Natural killer cell (primary cell): ENCODE measurements around the gene BAZ2A. TPM values are rescaled to one million over a fixed set of nuclear protein-coding genes. Genes with fewer than 3 reads are reported as not detected.
"Not testable (repeated sequence)": the region's sequence is repeated elsewhere in the genome, so short reads cannot be mapped to it uniquely, and the experiment has no call there.

Experiments used
- ATAC-seq, 3 donors: fragments of 150-1000 bp in 2 of 3; fragments of 200-7000 bp in 1 of 3; cut with Tn5 transposase; 1 replicate in 1 of 3; 2 replicates in 2 of 3; pipeline ENCODE4 v1.10.0; 2021; ENCODE audit warnings: mild to moderate bottlenecking in 2 of 3, moderate library complexity in 2 of 3
- DNase-seq, 2 donors: peaks; one replicate each; pipeline versions ENCODE4 v3.0.0 to v3.0.0-alpha.2; 2013 to 2021; ENCODE audit warnings: mixed read lengths in 1 of 2
- H3K27ac ChIP-seq: one replicate; pipeline ENCODE4 v1.5.1; 2013; ENCODE audit warnings: mild to moderate bottlenecking, low read length
- H3K27me3 ChIP-seq: one replicate; pipeline ENCODE4 v1.6.1; 2013; ENCODE audit warnings: low read length; ENCODE audit not compliant: control insufficient read depth, insufficient read depth
- H3K36me3 ChIP-seq: one replicate; pipeline ENCODE4 v1.6.1; 2013; ENCODE audit warnings: low read length; ENCODE audit not compliant: control insufficient read depth, insufficient read depth
- H3K4me1 ChIP-seq: one replicate; pipeline ENCODE4 v1.6.1; 2013; ENCODE audit warnings: low read length; ENCODE audit not compliant: control insufficient read depth, insufficient read depth
- H3K4me3 ChIP-seq: one replicate; pipeline ENCODE4 v1.5.1; 2013; ENCODE audit warnings: low read length
- H3K9me3 ChIP-seq: one replicate; pipeline ENCODE4 v1.6.1; 2013; ENCODE audit warnings: low read length; ENCODE audit not compliant: control insufficient read depth, insufficient read depth
- H3K27ac Mint-ChIP-seq, 2 donors: one replicate each; pipeline ENCODE4 v1.8.0; 2022; ENCODE audit warnings: mild to moderate bottlenecking in 2 of 2, mixed read lengths in 2 of 2, moderate library complexity in 1 of 2
- H3K27me3 Mint-ChIP-seq, 2 donors: one replicate each; pipeline ENCODE4 v1.8.0; 2022; ENCODE audit warnings: low read depth in 2 of 2, mixed read lengths in 2 of 2
- H3K36me3 Mint-ChIP-seq: one replicate; pipeline ENCODE4 v1.8.0; 2022; ENCODE audit warnings: mixed read lengths
- H3K4me1 Mint-ChIP-seq, 2 donors: one replicate each; pipeline ENCODE4 v1.8.0; 2022; ENCODE audit warnings: mixed read lengths in 2 of 2
- H3K4me3 Mint-ChIP-seq: one replicate; pipeline ENCODE4 v1.8.0; 2022; ENCODE audit warnings: mild to moderate bottlenecking, moderate library complexity, mixed read lengths
- H3K9me3 Mint-ChIP-seq, 2 donors: one replicate each; pipeline ENCODE4 v1.8.0; 2022; ENCODE audit warnings: mixed read lengths in 2 of 2
- WGBS: methylation state at CpG from one replicate; pipeline ENCODE4 v1.1.7; 2013; ENCODE audit warnings: missing lambda C conversion rate; ENCODE audit not compliant: insufficient coverage; 5-methylcytosine and 5-hydroxymethylcytosine counted together
- intact Hi-C: fragments of 100-400 bp; cut with micrococcal nuclease; formaldehyde crosslinking; loops from one replicate; pipeline ENCODE4 v1.14.2; 2022
- total RNA-seq, 4 donors: library from RNA; stranded (reverse); fragments of 120-200 nt in 1 of 4; gene quantifications; one replicate each; pipeline versions ENCODE4 v1.2.3 to v1.2.4, GENCODE V29; 2013 to 2022
- TF ChIP-seq, protein P1 (sequence below): fragments of 200-600 bp; IDR thresholded peaks from one replicate; pipeline ENCODE4 v1.8.0; 2022; ENCODE audit warnings: antibody characterized with exemption

BAZ2A gene
- total RNA-seq, 3 donors from 2014 or later (not counting 1 experiment from before 2014, with no cell fraction given) = 320 to 354 (median 325) TPM

DNA sequence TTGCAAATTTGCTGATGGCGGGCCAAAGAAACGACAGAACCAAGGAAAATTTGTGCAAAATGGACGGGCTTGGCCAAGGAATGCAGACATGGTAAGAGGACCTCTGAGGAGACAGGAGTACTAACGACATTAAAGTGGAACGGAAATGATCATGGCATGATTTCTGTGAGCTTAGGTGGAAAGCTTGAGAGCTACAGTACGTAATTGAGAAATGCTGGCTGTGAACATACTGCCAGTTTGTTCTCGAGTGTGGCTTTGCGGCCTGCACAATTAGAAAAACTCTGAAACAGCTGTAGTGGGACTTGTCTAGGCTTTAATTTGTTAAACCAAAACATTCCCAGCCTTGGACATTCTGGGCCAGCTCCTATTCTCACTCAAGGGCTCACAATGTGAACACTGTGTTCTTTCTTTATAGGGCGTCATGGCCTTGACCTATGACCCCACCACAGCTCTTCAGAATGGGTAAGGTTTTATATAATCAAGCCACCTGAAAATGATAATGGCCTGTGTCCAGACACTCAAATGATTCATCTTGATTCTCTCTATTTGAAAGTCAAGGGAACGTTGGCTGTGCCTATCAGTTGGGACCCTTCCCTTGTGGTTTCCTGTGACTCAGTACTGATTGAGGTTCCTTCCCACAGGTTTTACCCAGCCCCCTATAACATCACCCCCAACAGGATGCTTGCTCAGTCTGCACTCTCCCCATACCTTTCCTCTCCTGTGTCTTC lies 48.5 kb downstream of the BAZ2A start:
- H3K27ac Mint-ChIP-seq = peak overlapping the region; percentile 52 to 85
- intact Hi-C loops = no loop called here
- peak overlapping the region; percentile 37 for H3K4me3 Mint-ChIP-seq

DNA sequence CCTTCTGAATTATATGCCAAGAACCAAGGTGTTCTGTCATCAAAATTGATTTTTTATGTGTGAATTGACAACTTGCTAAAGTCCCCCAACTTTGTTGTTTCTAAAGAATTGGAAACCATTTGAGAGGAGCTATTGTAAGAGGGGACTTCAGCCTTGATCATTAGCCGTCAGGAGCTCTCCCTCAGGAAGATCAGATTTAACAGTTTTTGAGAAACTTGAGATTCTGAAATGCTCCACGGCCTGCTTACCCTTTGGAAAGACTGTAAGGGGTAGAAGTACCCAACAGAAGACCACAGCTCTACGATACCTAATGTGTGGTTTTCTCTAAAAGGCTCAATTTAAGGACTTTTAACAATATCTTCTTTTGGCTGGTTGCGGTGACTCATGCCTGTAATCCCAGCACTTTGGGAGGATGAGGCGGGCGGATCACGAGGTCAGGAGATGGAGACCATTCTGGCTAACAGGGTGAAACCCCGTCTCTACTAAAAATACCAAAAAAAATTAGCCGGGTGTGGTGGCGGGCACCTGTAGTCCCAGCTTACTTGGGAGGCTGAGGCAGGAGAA lies 51.1 kb downstream of the BAZ2A start:
- H3K4me3 Mint-ChIP-seq = no peak overlapping the region
- WGBS = 97% methylated on average over 9 of the region's 10 CpGs

More for the DNA sequence above, 48.5 kb downstream of the BAZ2A start:
- TF ChIP-seq, protein P1, sequence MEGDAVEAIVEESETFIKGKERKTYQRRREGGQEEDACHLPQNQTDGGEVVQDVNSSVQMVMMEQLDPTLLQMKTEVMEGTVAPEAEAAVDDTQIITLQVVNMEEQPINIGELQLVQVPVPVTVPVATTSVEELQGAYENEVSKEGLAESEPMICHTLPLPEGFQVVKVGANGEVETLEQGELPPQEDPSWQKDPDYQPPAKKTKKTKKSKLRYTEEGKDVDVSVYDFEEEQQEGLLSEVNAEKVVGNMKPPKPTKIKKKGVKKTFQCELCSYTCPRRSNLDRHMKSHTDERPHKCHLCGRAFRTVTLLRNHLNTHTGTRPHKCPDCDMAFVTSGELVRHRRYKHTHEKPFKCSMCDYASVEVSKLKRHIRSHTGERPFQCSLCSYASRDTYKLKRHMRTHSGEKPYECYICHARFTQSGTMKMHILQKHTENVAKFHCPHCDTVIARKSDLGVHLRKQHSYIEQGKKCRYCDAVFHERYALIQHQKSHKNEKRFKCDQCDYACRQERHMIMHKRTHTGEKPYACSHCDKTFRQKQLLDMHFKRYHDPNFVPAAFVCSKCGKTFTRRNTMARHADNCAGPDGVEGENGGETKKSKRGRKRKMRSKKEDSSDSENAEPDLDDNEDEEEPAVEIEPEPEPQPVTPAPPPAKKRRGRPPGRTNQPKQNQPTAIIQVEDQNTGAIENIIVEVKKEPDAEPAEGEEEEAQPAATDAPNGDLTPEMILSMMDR = no peak
- no peaks in the 10 kb centered on the region for H3K27me3 Mint-ChIP-seq
- 73% methylated on average over 10 of the region's 10 CpGs for WGBS
- H3K36me3 ChIP-seq = no peaks in the 10 kb centered on the region
- peaks cover 11% of the 10 kb centered on the region for H3K4me1 ChIP-seq
- H3K36me3 Mint-ChIP-seq = no peaks in the 10 kb centered on the region
- no peaks in the 10 kb centered on the region for H3K27me3 ChIP-seq
- ATAC-seq = peak; percentile 77 to 87 (median 83)
- no peaks in the 10 kb centered on the region for H3K9me3 Mint-ChIP-seq
- H3K27ac ChIP-seq = peak overlapping the region; percentile 50
- DNase-seq = peak in 1 of 2 donors; percentile 59
- no peaks in the 10 kb centered on the region for H3K9me3 ChIP-seq
- H3K4me1 Mint-ChIP-seq = peaks cover 13 to 18% of the 10 kb centered on the region in 2 donors
- no peak overlapping the region for H3K4me3 ChIP-seq

DNA sequence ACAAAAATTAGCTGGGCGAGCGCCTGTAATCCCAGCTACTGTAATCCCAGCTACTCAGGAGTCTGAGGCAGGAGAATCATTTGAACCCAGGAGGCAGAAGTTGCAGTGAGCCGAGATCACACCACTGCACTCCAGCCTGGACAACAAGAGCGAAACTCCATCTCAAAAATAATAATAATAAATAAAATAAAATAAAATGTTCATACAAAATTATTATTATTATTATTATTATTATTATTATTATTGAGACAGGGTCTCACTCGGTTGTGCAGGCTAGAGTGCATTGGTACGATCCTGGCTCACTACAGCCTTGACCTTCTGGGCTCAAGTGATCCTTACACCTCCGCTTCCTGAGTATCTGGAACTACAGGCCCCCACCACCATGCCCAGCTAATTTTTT lies 52.9 kb downstream of the BAZ2A start:
- H3K36me3 Mint-ChIP-seq, ATAC-seq, H3K27ac Mint-ChIP-seq, H3K4me3 ChIP-seq, DNase-seq, H3K27me3 ChIP-seq, H3K4me3 Mint-ChIP-seq, intact Hi-C loops, H3K9me3 Mint-ChIP-seq, H3K27ac ChIP-seq, H3K27me3 Mint-ChIP-seq, H3K36me3 ChIP-seq, H3K9me3 ChIP-seq: not testable (repeated sequence)
- WGBS = 94% methylated on average over 5 of the region's 7 CpGs
- H3K4me1 Mint-ChIP-seq = peaks cover 13 to 16% of the 10 kb centered on the region in 2 donors
- H3K4me1 ChIP-seq = peaks cover 11% of the 10 kb centered on the region

More for the DNA sequence above, 51.1 kb downstream of the BAZ2A start:
- TF ChIP-seq, protein P1 = no peak
- intact Hi-C loops = no loop called here
- Histone ChIP-seq H3K4me3 (no peak overlapping the region), H3K27ac (no peak overlapping the region), H3K9me3 (no peaks in the 10 kb centered on the region), H3K36me3 (no peaks in the 10 kb centered on the region), H3K4me1 (peaks cover 11% of the 10 kb centered on the region), H3K27me3 (no peaks in the 10 kb centered on the region)
- ATAC-seq (no peak), DNase-seq (no peak)
- Mint-ChIP-seq H3K36me3 (no peaks in the 10 kb centered on the region), H3K9me3 (no peaks in the 10 kb centered on the region), H3K27ac (no peak overlapping the region), H3K27me3 (no peaks in the 10 kb centered on the region), H3K4me1 (peaks cover 13 to 18% of the 10 kb centered on the region in 2 donors)

DNA sequence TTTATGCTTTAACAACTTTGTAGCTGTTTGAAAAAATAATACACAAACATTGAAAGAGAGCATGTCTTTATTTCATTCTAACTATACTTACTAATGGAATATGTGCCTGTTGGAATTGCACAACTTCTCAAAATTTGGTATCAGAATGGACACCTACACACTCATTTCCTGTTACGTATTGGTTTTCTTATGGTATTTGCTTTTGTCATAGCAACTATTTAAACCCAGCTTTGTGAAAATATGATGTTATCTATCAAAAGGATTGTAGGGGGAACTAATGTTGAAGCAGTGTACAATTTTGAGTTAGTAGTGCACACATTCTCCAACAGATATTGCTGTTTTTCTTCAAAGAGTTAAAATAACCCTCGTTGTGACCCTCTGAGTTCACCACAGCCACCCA lies 55.9 kb downstream of the BAZ2A start:
- H3K36me3 Mint-ChIP-seq = no peaks in the 10 kb centered on the region
- WGBS = no CpG with 5 or more reads among the region's 2 CpGs
- ATAC-seq = no peak
- H3K4me1 Mint-ChIP-seq = no peaks in the 10 kb centered on the region
- intact Hi-C loops = no loop called here
- H3K27me3 ChIP-seq = no peaks in the 10 kb centered on the region
- H3K4me1 ChIP-seq = no peaks in the 10 kb centered on the region
- no peaks in the 10 kb centered on the region for H3K27me3 Mint-ChIP-seq
- no peak overlapping the region for H3K27ac ChIP-seq
- TF ChIP-seq, protein P1 = no peak
- no peak overlapping the region for H3K4me3 Mint-ChIP-seq
- H3K27ac Mint-ChIP-seq = no peak overlapping the region
- no peak overlapping the region for H3K4me3 ChIP-seq
- no peaks in the 10 kb centered on the region for H3K36me3 ChIP-seq
- H3K9me3 ChIP-seq = no peaks in the 10 kb centered on the region
- no peaks in the 10 kb centered on the region for H3K9me3 Mint-ChIP-seq
- DNase-seq = no peak
